Thoracic aorta (tissue), 2 donors: ENCODE results near the gene ADGRL3. TPM values are rescaled to one million over a fixed set of nuclear protein-coding genes. Genes with fewer than 3 reads are reported as not detected.

Experiments
- ATAC-seq: fragments of 150-250 bp; one replicate; pipeline ENCODE4 v1.8.0; 2017; ENCODE audit warnings: low read depth; ENCODE audit not compliant: insufficient number of reproducible peaks, low FRiP score
- DNase-seq: peaks from one replicate; pipeline ENCODE4 v3.0.0-alpha.2; 2020; ENCODE audit warnings: low spot score
- H3K27ac ChIP-seq, 2 donors: fragments of 200-600 bp; sonication (generic); 1 replicate in 1 of 2; 2 replicates in 1 of 2; pipeline ENCODE4 v1.5.1; 2016; ENCODE audit warnings: mild to moderate bottlenecking in 2 of 2, moderate library complexity in 2 of 2
- H3K27me3 ChIP-seq: fragments of 200-600 bp; sonication (generic); replicated peaks from 2 replicates; pipeline ENCODE4 v1.6.0; 2016; ENCODE audit warnings: mild to moderate bottlenecking; ENCODE audit not compliant: insufficient read depth
- H3K36me3 ChIP-seq: fragments of 200-600 bp; sonication (generic); one replicate; pipeline ENCODE4 v1.5.1; 2016
- H3K4me1 ChIP-seq, 2 donors: fragments of 200-600 bp; sonication (generic); 1 replicate in 1 of 2; 2 replicates in 1 of 2; pipeline versions ENCODE4 v1.5.1 to v1.6.0; 2016; ENCODE audit warnings: low read depth in 2 of 2, mild to moderate bottlenecking in 1 of 2; ENCODE audit not compliant: control insufficient read depth in 1 of 2
- H3K4me3 ChIP-seq: fragments of 200-600 bp; sonication (generic); 2 replicates; pipeline ENCODE4 v1.5.1; 2016; ENCODE audit warnings: mild to moderate bottlenecking
- H3K9me3 ChIP-seq: fragments of 200-600 bp; sonication (generic); 2 replicates; pipeline ENCODE4 v1.5.1; 2016
- total RNA-seq, 2 donors: library from RNA; depleted of rRNA; stranded (reverse); fragments of >200 nt; gene quantifications; one replicate each; pipeline versions ENCODE4 v1.1.0 to v1.2.3, GENCODE V29; 2016
- TF ChIP-seq, protein P1 (sequence below): fragments of 200-600 bp; sonication (generic); IDR thresholded peaks from one replicate; pipeline ENCODE4 v1.5.1; 2019; ENCODE audit warnings: antibody characterized with exemption

The ADGRL3 gene
- total RNA-seq, 2 donors from 2014 or later, result 17.5 to 18.1 TPM

GRCh38 chr4:61211781-61212180 lies 11.7 kb downstream of the ADGRL3 start:
- Histone ChIP-seq H3K27me3 (no peaks in the 10 kb centered on the region), H3K9me3 (no peaks in the 10 kb centered on the region), H3K27ac (no peak overlapping the region), H3K4me1 (peaks cover 4 to 8% of the 10 kb centered on the region in 2 donors), H3K4me3 (no peak overlapping the region), H3K36me3 (no peaks in the 10 kb centered on the region)
- no peak for ATAC-seq
- no peak for DNase-seq
- TF ChIP-seq, protein P1, sequence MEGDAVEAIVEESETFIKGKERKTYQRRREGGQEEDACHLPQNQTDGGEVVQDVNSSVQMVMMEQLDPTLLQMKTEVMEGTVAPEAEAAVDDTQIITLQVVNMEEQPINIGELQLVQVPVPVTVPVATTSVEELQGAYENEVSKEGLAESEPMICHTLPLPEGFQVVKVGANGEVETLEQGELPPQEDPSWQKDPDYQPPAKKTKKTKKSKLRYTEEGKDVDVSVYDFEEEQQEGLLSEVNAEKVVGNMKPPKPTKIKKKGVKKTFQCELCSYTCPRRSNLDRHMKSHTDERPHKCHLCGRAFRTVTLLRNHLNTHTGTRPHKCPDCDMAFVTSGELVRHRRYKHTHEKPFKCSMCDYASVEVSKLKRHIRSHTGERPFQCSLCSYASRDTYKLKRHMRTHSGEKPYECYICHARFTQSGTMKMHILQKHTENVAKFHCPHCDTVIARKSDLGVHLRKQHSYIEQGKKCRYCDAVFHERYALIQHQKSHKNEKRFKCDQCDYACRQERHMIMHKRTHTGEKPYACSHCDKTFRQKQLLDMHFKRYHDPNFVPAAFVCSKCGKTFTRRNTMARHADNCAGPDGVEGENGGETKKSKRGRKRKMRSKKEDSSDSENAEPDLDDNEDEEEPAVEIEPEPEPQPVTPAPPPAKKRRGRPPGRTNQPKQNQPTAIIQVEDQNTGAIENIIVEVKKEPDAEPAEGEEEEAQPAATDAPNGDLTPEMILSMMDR, result no peak

DNA sequence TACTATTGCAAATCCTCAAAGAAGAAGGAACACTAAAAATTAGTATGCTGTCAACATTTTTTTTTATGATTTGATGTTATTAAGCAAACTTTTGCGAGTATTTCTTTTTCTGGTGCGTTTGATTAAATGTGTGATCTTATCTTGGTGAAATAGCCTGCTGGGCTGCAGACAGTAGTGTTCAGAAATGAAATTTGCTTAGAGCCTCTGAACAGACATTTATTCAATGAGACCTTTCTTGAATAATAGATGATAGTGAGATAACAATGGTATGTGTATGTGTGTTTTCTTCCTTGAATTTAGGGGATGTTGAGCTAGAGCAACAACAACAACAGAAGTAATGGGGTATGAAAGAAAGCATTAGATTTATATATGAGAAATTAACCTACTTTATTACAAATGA lies 12.7 kb downstream of the ADGRL3 start:
- TF ChIP-seq, protein P1, result no peak
- DNase-seq, result no peak

GRCh38 chr4:61214680-61215079 lies 14.6 kb downstream of the ADGRL3 start:
- Histone ChIP-seq H3K4me1 (peaks cover 4 to 8% of the 10 kb centered on the region in 2 donors), H3K9me3 (no peaks in the 10 kb centered on the region), H3K27ac (no peak overlapping the region), H3K36me3 (no peaks in the 10 kb centered on the region), H3K27me3 (no peaks in the 10 kb centered on the region), H3K4me3 (no peak overlapping the region)
- DNase-seq (no peak), ATAC-seq (no peak)
- TF ChIP-seq, protein P1, result no peak

More for the DNA sequence above, 12.7 kb downstream of the ADGRL3 start:
- H3K4me3 ChIP-seq, result no peak overlapping the region
- no peak for ATAC-seq
- H3K27ac ChIP-seq, result no peak overlapping the region
- no peaks in the 10 kb centered on the region for H3K9me3 ChIP-seq
- H3K27me3 ChIP-seq, result no peaks in the 10 kb centered on the region
- peaks cover 4 to 8% of the 10 kb centered on the region in 2 donors for H3K4me1 ChIP-seq
- no peaks in the 10 kb centered on the region for H3K36me3 ChIP-seq

DNA sequence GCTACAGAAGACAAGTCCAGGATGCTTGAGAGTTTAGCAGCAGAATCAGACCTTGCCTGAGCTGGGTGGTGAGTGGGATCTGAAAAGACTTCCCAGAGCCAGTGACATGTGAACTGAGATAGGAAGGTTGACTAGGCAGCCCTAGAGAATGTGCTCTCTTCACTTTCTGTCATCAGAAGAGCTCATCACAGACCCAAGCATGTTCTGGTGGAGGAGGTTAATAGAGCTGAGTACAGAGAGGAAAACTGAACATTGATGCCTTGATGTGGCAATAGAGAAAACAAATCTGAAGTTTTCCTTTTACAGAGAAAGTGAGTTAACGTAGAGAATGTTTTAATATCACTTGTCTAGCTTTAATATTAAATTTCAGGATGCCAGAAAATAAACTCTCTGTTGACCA lies 17.1 kb downstream of the ADGRL3 start:
- H3K9me3 ChIP-seq, result no peaks in the 10 kb centered on the region
- no peaks in the 10 kb centered on the region for H3K4me1 ChIP-seq
- no peak overlapping the region for H3K4me3 ChIP-seq
- H3K27ac ChIP-seq, result no peak overlapping the region
- no peaks in the 10 kb centered on the region for H3K36me3 ChIP-seq
- H3K27me3 ChIP-seq, result no peaks in the 10 kb centered on the region
- ATAC-seq, result no peak
- DNase-seq, result no peak
- TF ChIP-seq, protein P1, result no peak

DNA sequence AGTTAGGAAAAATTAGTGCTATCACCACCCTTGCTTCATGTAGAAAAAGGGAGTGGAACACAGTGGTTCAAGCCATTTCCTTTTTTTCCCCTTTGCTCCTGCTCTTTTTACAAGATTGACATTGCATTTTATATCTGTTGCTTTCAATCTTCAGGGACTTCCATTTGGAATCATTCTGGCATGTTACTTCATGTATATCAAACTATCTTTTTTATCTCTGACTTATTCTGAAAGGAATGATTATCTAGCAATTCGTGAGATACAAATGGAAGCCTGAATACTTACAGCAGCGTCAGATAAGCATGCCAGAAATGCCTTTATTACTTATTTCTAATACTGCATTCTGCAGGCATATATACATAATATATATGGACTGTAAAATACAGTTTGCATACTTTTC lies 20.4 kb downstream of the ADGRL3 start:
- ATAC-seq (no peak), DNase-seq (no peak)
- Histone ChIP-seq H3K36me3 (no peaks in the 10 kb centered on the region), H3K9me3 (no peaks in the 10 kb centered on the region), H3K27ac (no peak overlapping the region), H3K4me1 (peaks cover 0 to 8% of the 10 kb centered on the region in 2 donors), H3K27me3 (no peaks in the 10 kb centered on the region), H3K4me3 (no peak overlapping the region)
- TF ChIP-seq, protein P1, result no peak
